Neural cell (in vitro differentiated cells): Measurements from ENCODE around the gene ST6GALNAC2. TPM values are rescaled to one million over a fixed set of nuclear protein-coding genes. Genes with fewer than 3 reads are reported as not detected.

Experiments
- H2AFZ ChIP-seq: fragments of 200-600, 300-800 bp; sonication (generic), shearing (Covaris generic); 2 replicates; pipeline ENCODE4 v1.6.0; 2014; ENCODE audit warnings: low read depth, mild to moderate bottlenecking, antibody characterized with exemption, low read length, moderate library complexity
- H3F3A ChIP-seq: fragments of 200-600 bp; shearing (Covaris generic); 2 replicates; pipeline ENCODE4 v1.6.1; 2016; ENCODE audit warnings: mild to moderate bottlenecking, moderate library complexity, mixed read lengths, antibody characterized with exemption, low read length; ENCODE audit not compliant: insufficient read depth, poor library complexity, severe bottlenecking
- H3K27ac ChIP-seq: fragments of 200-600, 300-800 bp; sonication (generic), shearing (Covaris generic); 2 replicates; pipeline ENCODE4 v1.5.1; 2014; ENCODE audit warnings: mild to moderate bottlenecking, low read length, moderate library complexity
- H3K27me3 ChIP-seq: fragments of 300-800, 200-600 bp; sonication (generic), shearing (Covaris generic); 2 replicates; pipeline ENCODE4 v1.6.0; 2014; ENCODE audit warnings: mild to moderate bottlenecking, low read depth, low read length, moderate library complexity; ENCODE audit not compliant: insufficient read depth
- H3K36me3 ChIP-seq: fragments of 300-800, 200-600 bp; sonication (generic), shearing (Covaris generic); 2 replicates; pipeline ENCODE4 v1.5.1; 2014; ENCODE audit warnings: mild to moderate bottlenecking, antibody characterized with exemption, low read length, moderate library complexity; ENCODE audit not compliant: insufficient read depth
- H3K4me2 ChIP-seq: fragments of 300-800, 200-600 bp; sonication (generic), shearing (Covaris generic); 2 replicates; pipeline ENCODE4 v1.6.0; 2014; ENCODE audit warnings: mild to moderate bottlenecking, low read length
- H3K4me3 ChIP-seq: fragments of 300-800, 200-600 bp; sonication (generic), shearing (Covaris generic); 2 replicates; pipeline ENCODE4 v1.5.1; 2014; ENCODE audit warnings: mild to moderate bottlenecking, low read length, moderate library complexity
- H3K79me2 ChIP-seq: fragments of 200-600 bp; shearing (Covaris generic); replicated peaks from 2 replicates; pipeline ENCODE4 v1.6.0; 2014; ENCODE audit warnings: mild to moderate bottlenecking, low read length, moderate library complexity; ENCODE audit not compliant: insufficient read depth
- H3K9ac ChIP-seq: fragments of 300-800, 200-600 bp; sonication (generic), shearing (Covaris generic); 2 replicates; pipeline ENCODE4 v1.6.1; 2016; ENCODE audit warnings: mild to moderate bottlenecking, low read length, mixed read lengths
- H3K9me2 ChIP-seq: fragments of 200-600 bp; shearing (Covaris generic); 2 replicates; pipeline ENCODE4 v1.6.1; 2016; ENCODE audit warnings: mild to moderate bottlenecking, low read length, mixed read lengths; ENCODE audit not compliant: insufficient read depth
- H3K9me3 ChIP-seq: fragments of 200-600, 300-800 bp; sonication (generic), shearing (Covaris generic); 2 replicates; pipeline ENCODE4 v1.6.1; 2016; ENCODE audit warnings: mild to moderate bottlenecking, mixed run types, low read length, moderate library complexity, mixed read lengths
- H4K20me1 ChIP-seq: fragments of 200-600 bp; shearing (Covaris generic); 2 replicates; pipeline ENCODE4 v1.6.1; 2016; ENCODE audit warnings: mild to moderate bottlenecking, mixed run types; ENCODE audit not compliant: insufficient read depth
- CTCF ChIP-seq: fragments of 450-650 bp; IDR thresholded peaks from 2 replicates; pipeline ENCODE4 v1.5.1; 2014; ENCODE audit warnings: antibody characterized with exemption, mild to moderate bottlenecking, moderate library complexity; ENCODE audit not compliant: poor library complexity, severe bottlenecking
- EP300 ChIP-seq: fragments of 450-650 bp; conservative IDR thresholded peaks from 2 replicates; pipeline ENCODE4 v1.6.1; 2014; ENCODE audit warnings: antibody characterized with exemption, mild to moderate bottlenecking, moderate library complexity; ENCODE audit not compliant: poor library complexity, severe bottlenecking
- EZH2 ChIP-seq: fragments of 200-600, 300-800 bp; shearing (Covaris generic), sonication (generic); IDR thresholded peaks from 2 replicates; pipeline ENCODE4 v1.6.1; 2014; ENCODE audit warnings: antibody characterized with exemption, low read length, borderline replicate concordance, mild to moderate bottlenecking; ENCODE audit not compliant: insufficient read depth, poor library complexity, severe bottlenecking
- MXI1 ChIP-seq: fragments of 450-650 bp; conservative IDR thresholded peaks from 2 replicates; pipeline ENCODE4 v1.6.1; 2014; ENCODE audit warnings: antibody characterized with exemption, mild to moderate bottlenecking; ENCODE audit not compliant: poor library complexity, severe bottlenecking
- POLR2AphosphoS5 ChIP-seq: IDR thresholded peaks from 2 replicates; pipeline ENCODE4 v1.6.1; 2012
- RAD21 ChIP-seq: fragments of 450-650 bp; conservative IDR thresholded peaks from 2 replicates; pipeline ENCODE4 v1.6.1; 2014; ENCODE audit warnings: antibody characterized with exemption, mild to moderate bottlenecking, moderate library complexity
- REST ChIP-seq: IDR thresholded peaks from 2 replicates; pipeline ENCODE4 v1.6.1; 2012; ENCODE audit warnings: borderline replicate concordance
- SMC3 ChIP-seq: fragments of 450-650 bp; conservative IDR thresholded peaks from 2 replicates; pipeline ENCODE4 v1.6.1; 2014; ENCODE audit warnings: antibody characterized with exemption, mild to moderate bottlenecking, moderate library complexity; ENCODE audit not compliant: poor library complexity
- TAF1 ChIP-seq: IDR thresholded peaks from 2 replicates; pipeline ENCODE4 v1.6.1; 2012; ENCODE audit warnings: low read depth
- polyA plus RNA-seq: library from polyadenylated mRNA; depleted of rRNA; stranded (reverse); fragments of >200 nt; gene quantifications from 2 replicates; pipeline ENCODE4 v1.2.3, GENCODE V29; 2014

Gene ST6GALNAC2
- polyA plus RNA-seq, 1 donor from 2014 or later: not detected

- TF ChIP-seq EZH2 (no peak), CTCF (no peak), SMC3 (no peak), REST (no peak), POLR2AphosphoS5 (no peak), TAF1 (no peak), EP300 (no peak), MXI1 (no peak), RAD21 (no peak)
- H3K4me2 ChIP-seq: no peak overlapping the region
- H2AFZ ChIP-seq: no peak overlapping the region
- H3K79me2 ChIP-seq: no peaks in the 10 kb centered on the region
- no peaks in the 10 kb centered on the region for H3K9me2 ChIP-seq
- H3K27ac ChIP-seq: no peak overlapping the region
- no peaks in the 10 kb centered on the region for H4K20me1 ChIP-seq
- H3F3A ChIP-seq: no peaks in the 10 kb centered on the region
- no peak overlapping the region for H3K4me3 ChIP-seq
- no peak overlapping the region for H3K9ac ChIP-seq
- no peaks in the 10 kb centered on the region for H3K36me3 ChIP-seq
- H3K9me3 ChIP-seq: no peaks in the 10 kb centered on the region
- H3K27me3 ChIP-seq: no peaks in the 10 kb centered on the region
Measured at GRCh38 chr17:76549539-76549938, 36.1 kb downstream of the ST6GALNAC2 start.

GRCh38 chr17:76549215-76549518, 36.5 kb downstream of the ST6GALNAC2 start:
- Histone ChIP-seq H3K9me2 (no peaks in the 10 kb centered on the region), H3K9me3 (no peaks in the 10 kb centered on the region), H3K79me2 (no peaks in the 10 kb centered on the region), H3F3A (no peaks in the 10 kb centered on the region), H3K36me3 (no peaks in the 10 kb centered on the region), H3K27ac (no peak overlapping the region), H3K4me2 (no peak overlapping the region), H4K20me1 (no peaks in the 10 kb centered on the region), H3K4me3 (no peak overlapping the region), H3K9ac (no peak overlapping the region), H3K27me3 (no peaks in the 10 kb centered on the region), H2AFZ (no peak overlapping the region)
- TF ChIP-seq SMC3 (no peak), EZH2 (no peak), EP300 (no peak), MXI1 (no peak), CTCF (no peak), POLR2AphosphoS5 (no peak), RAD21 (no peak), TAF1 (no peak), REST (no peak)
